ENCODE results near the gene NUMA1. TPM values are rescaled to one million over a fixed set of nuclear protein-coding genes. Genes with fewer than 3 reads are reported as not detected.

Gene NUMA1
- polyA plus RNA-seq, 3 donors, result 4.1 to 91.2 (median 12.4) TPM

GRCh38 chr11:71988050-71988449, 92.3 kb downstream of the NUMA1 start:
- Histone ChIP-seq H4K20me1 (ENCODE audit: insufficient read depth, low read length) (no peaks in the 10 kb centered on the region), H3K27me3 (ENCODE audit: control insufficient read depth in 2 of 2, insufficient read depth in 2 of 2, low read length in 2 of 2) (no peaks in the 10 kb centered on the region), H3K9me3 (replicated peaks in 1 of 2; ENCODE audit: control insufficient read depth in 1 of 2, insufficient read depth in 1 of 2, low read length in 2 of 2) (no peaks in the 10 kb centered on the region), H3K4me2 (replicated peaks; ENCODE audit: extremely low read depth, low read length, poor library complexity, severe bottlenecking) (no peak overlapping the region), H3K9ac (ENCODE audit: insufficient read depth, low read length, poor library complexity, severe bottlenecking) (no peak overlapping the region), H3K27ac (ENCODE audit: low read depth in 1 of 2, low read length in 2 of 2) (no peak overlapping the region), H3K36me3 (replicated peaks in 1 of 2; ENCODE audit: control insufficient read depth in 1 of 2, insufficient read depth in 2 of 2, low read length in 2 of 2) (peaks cover 10 to 31% of the 10 kb centered on the region in 2 donors), H3K4me3 (replicated peaks in 1 of 3; ENCODE audit: low read depth in 2 of 3, low read length in 3 of 3) (no peak overlapping the region), H3K4me1 (ENCODE audit: control insufficient read depth in 1 of 2, insufficient read depth in 2 of 2, low read length in 2 of 2) (peaks cover 43 to 44% of the 10 kb centered on the region in 2 donors), H3K79me2 (ENCODE audit: insufficient read depth, low read length) (no peaks in the 10 kb centered on the region), H2AFZ (ENCODE audit: insufficient read depth, low read depth, low read length, poor library complexity, severe bottlenecking) (no peak overlapping the region)
- H3K9me3 Mint-ChIP-seq, result no peaks in the 10 kb centered on the region
- WGBS (ENCODE audit: insufficient coverage), result 100% methylated on average over 1 of the region's 3 CpGs
- no peak overlapping the region for H3K27ac Mint-ChIP-seq
- TF ChIP-seq, protein P1, sequence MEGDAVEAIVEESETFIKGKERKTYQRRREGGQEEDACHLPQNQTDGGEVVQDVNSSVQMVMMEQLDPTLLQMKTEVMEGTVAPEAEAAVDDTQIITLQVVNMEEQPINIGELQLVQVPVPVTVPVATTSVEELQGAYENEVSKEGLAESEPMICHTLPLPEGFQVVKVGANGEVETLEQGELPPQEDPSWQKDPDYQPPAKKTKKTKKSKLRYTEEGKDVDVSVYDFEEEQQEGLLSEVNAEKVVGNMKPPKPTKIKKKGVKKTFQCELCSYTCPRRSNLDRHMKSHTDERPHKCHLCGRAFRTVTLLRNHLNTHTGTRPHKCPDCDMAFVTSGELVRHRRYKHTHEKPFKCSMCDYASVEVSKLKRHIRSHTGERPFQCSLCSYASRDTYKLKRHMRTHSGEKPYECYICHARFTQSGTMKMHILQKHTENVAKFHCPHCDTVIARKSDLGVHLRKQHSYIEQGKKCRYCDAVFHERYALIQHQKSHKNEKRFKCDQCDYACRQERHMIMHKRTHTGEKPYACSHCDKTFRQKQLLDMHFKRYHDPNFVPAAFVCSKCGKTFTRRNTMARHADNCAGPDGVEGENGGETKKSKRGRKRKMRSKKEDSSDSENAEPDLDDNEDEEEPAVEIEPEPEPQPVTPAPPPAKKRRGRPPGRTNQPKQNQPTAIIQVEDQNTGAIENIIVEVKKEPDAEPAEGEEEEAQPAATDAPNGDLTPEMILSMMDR (IDR thresholded peaks at IDR 0.05), result no peak
- intact Hi-C loops (cut with micrococcal nuclease), result no loop called here
- peaks cover 37% of the 10 kb centered on the region for H3K4me1 Mint-ChIP-seq
- no peak overlapping the region for H3K4me3 Mint-ChIP-seq
- peaks cover 0 to 2% (median under 1%) of the 10 kb centered on the region in 3 donors for H3K27me3 Mint-ChIP-seq (ENCODE audit: low read depth in 3 of 3)
- no peak for DNase-seq
- H3K36me3 Mint-ChIP-seq, result peaks cover 30 to 36% of the 10 kb centered on the region in 2 donors

GRCh38 chr11:71987521-71987920, 92.8 kb downstream of the NUMA1 start:
- no peak overlapping the region for H3K9ac ChIP-seq (ENCODE audit: insufficient read depth, low read length, poor library complexity, severe bottlenecking)
- peaks cover 38 to 40% of the 10 kb centered on the region in 2 donors for H3K4me1 ChIP-seq (ENCODE audit: control insufficient read depth in 1 of 2, insufficient read depth in 2 of 2, low read length in 2 of 2)
- Mint-ChIP-seq H3K4me3 (no peak overlapping the region), H3K27ac (no peak overlapping the region), H3K27me3 (ENCODE audit: low read depth in 3 of 3) (peaks cover 0 to 2% (median 0%) of the 10 kb centered on the region in 3 donors), H3K9me3 (no peaks in the 10 kb centered on the region), H3K36me3 (peaks cover 33 to 37% of the 10 kb centered on the region in 2 donors), H3K4me1 (peaks cover 35% of the 10 kb centered on the region)
- no peak overlapping the region for H2AFZ ChIP-seq (ENCODE audit: insufficient read depth, low read depth, low read length, poor library complexity, severe bottlenecking)
- DNase-seq, result no peak
- TF ChIP-seq, protein P1 (IDR thresholded peaks at IDR 0.05), result no peak
- no peaks in the 10 kb centered on the region for H4K20me1 ChIP-seq (ENCODE audit: insufficient read depth, low read length)
- H3K79me2 ChIP-seq (ENCODE audit: insufficient read depth, low read length), result no peaks in the 10 kb centered on the region
- WGBS (ENCODE audit: insufficient coverage), result no CpG with 5 or more reads among the region's 2 CpGs
- no peaks in the 10 kb centered on the region for H3K9me3 ChIP-seq (replicated peaks in 1 of 2; ENCODE audit: control insufficient read depth in 1 of 2, insufficient read depth in 1 of 2, low read length in 2 of 2)
- H3K4me3 ChIP-seq (replicated peaks in 1 of 3; ENCODE audit: low read depth in 2 of 3, low read length in 3 of 3), result no peak overlapping the region
- H3K36me3 ChIP-seq (replicated peaks in 1 of 2; ENCODE audit: control insufficient read depth in 1 of 2, insufficient read depth in 2 of 2, low read length in 2 of 2), result peaks cover 14 to 36% of the 10 kb centered on the region in 2 donors
- intact Hi-C loops (cut with micrococcal nuclease), result no loop called here
- no peak overlapping the region for H3K27ac ChIP-seq (ENCODE audit: low read depth in 1 of 2, low read length in 2 of 2)
- no peaks in the 10 kb centered on the region for H3K27me3 ChIP-seq (ENCODE audit: control insufficient read depth in 2 of 2, insufficient read depth in 2 of 2, low read length in 2 of 2)
- no peak overlapping the region for H3K4me2 ChIP-seq (replicated peaks; ENCODE audit: extremely low read depth, low read length, poor library complexity, severe bottlenecking)
